ENCODE data around the gene APOBEC3G.

Gene APOBEC3G

GRCh38 chr22:39115977-39116621, 39.0 kb downstream of the APOBEC3G start:
- DNase-seq (ENCODE audit: low read depth), result no peak
- TF ChIP-seq, protein P1, sequence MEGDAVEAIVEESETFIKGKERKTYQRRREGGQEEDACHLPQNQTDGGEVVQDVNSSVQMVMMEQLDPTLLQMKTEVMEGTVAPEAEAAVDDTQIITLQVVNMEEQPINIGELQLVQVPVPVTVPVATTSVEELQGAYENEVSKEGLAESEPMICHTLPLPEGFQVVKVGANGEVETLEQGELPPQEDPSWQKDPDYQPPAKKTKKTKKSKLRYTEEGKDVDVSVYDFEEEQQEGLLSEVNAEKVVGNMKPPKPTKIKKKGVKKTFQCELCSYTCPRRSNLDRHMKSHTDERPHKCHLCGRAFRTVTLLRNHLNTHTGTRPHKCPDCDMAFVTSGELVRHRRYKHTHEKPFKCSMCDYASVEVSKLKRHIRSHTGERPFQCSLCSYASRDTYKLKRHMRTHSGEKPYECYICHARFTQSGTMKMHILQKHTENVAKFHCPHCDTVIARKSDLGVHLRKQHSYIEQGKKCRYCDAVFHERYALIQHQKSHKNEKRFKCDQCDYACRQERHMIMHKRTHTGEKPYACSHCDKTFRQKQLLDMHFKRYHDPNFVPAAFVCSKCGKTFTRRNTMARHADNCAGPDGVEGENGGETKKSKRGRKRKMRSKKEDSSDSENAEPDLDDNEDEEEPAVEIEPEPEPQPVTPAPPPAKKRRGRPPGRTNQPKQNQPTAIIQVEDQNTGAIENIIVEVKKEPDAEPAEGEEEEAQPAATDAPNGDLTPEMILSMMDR (conservative IDR thresholded peaks at IDR 0.05; ENCODE audit: low read depth, low read length), result no peak
- no peak overlapping the region for H3K4me3 ChIP-seq (ENCODE audit: low read depth, low read length)

DNA sequence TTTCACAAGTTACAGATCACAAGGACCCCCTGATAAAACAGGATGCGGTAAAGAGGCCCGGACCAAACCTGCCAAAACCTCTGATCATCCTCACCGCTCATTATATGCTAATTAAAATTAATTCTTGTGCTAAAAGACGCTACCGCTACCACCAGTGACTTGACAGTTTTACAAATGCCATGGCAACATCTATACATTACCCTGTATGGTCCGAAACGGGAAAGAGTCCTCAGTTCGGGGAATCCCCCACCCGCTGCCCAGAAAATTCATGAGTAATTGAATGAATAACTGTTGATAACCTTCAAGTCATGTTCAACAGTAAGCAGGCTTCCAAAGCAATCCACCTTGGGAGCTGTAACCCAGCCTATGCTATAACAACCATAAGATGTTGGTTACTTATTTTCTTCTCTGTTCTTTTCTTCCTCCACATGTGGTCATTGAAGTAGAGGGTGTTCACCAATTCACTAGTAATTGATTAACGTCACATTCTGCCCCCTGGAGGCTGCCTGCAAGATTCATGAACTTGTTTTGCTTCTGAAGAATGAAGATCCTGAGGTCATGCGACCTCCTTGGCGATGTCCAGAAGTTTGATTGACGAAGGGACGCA, 40.6 kb downstream of the APOBEC3G start:
- TF ChIP-seq, protein P1 (conservative IDR thresholded peaks at IDR 0.05; ENCODE audit: low read depth, low read length), result peak; percentile 70
- DNase-seq (ENCODE audit: low read depth), result peak; percentile 71
- no peak overlapping the region for H3K4me3 ChIP-seq (ENCODE audit: low read depth, low read length)

GRCh38 chr22:39120983-39121382, 43.9 kb downstream of the APOBEC3G start:
- H3K4me3 ChIP-seq (ENCODE audit: low read depth, low read length), result no peak overlapping the region
- DNase-seq (ENCODE audit: low read depth), result no peak
- TF ChIP-seq, protein P1 (conservative IDR thresholded peaks at IDR 0.05; ENCODE audit: low read depth, low read length), result no peak

- TF ChIP-seq, protein P1 (conservative IDR thresholded peaks at IDR 0.05; ENCODE audit: low read depth, low read length), result no peak
- no peak for DNase-seq (ENCODE audit: low read depth)
- H3K4me3 ChIP-seq (ENCODE audit: low read depth, low read length), result no peak overlapping the region
Measured at GRCh38 chr22:39122772-39123470, 45.8 kb downstream of the APOBEC3G start.

GRCh38 chr22:39123751-39124581, 46.9 kb downstream of the APOBEC3G start:
- TF ChIP-seq, protein P1 (conservative IDR thresholded peaks at IDR 0.05; ENCODE audit: low read depth, low read length), result no peak
- no peak for DNase-seq (ENCODE audit: low read depth)
- H3K4me3 ChIP-seq (ENCODE audit: low read depth, low read length), result no peak overlapping the region

- no peak overlapping the region for H3K4me3 ChIP-seq (ENCODE audit: low read depth, low read length)
- DNase-seq (ENCODE audit: low read depth), result no peak
- TF ChIP-seq, protein P1 (conservative IDR thresholded peaks at IDR 0.05; ENCODE audit: low read depth, low read length), result no peak
Measured at GRCh38 chr22:39125622-39126021, 48.5 kb downstream of the APOBEC3G start.
